Omental fat pad (tissue), 4 donors: ENCODE results near the gene BCL2. TPM values are rescaled to one million over a fixed set of nuclear protein-coding genes. Genes with fewer than 3 reads are reported as not detected.

Experiments used
- ATAC-seq: fragments of 150-250 bp; one replicate; pipeline ENCODE4 v1.9.1; 2016; ENCODE audit warnings: mild to moderate bottlenecking, moderate library complexity; ENCODE audit not compliant: low FRiP score
- DNase-seq: peaks from one replicate; pipeline ENCODE4 v3.0.0-alpha.2; 2019; ENCODE audit warnings: low spot score
- total RNA-seq, 4 donors: library from RNA; depleted of rRNA; stranded (reverse); fragments of >200 nt; gene quantifications; one replicate each; pipeline ENCODE4 v1.1.0, GENCODE V29; 2016
- TF ChIP-seq, protein P1 (sequence below), 3 donors: fragments of 450-650 bp; IDR thresholded peaks; one replicate each; pipeline ENCODE4 v1.5.1; 2016 to 2017; ENCODE audit warnings: antibody characterized with exemption in 3 of 3, mild to moderate bottlenecking in 3 of 3, moderate library complexity in 2 of 3

BCL2 gene
- total RNA-seq, 4 donors from 2014 or later = 18.4 to 84.5 (median 30.2) TPM

DNA sequence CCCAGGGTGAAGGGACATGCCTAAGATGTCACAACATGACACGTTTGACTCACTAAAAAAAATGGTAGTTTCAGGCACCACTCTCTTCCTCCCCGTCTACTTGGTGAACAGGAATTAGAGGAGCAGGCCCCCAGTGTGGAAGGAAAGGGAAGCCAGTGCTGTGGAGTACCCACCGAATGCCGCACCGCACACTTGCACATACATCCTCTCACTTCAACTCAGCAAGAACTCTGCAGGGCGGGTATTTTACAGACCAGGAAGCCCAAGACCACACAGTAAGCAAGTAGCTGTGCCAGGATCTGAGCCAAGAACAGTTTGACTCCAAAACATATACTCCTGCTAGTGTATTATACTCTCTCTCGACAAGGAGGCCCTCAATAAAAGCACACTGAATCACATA lies 69.8 kb downstream of the BCL2 start:
- no peak for ATAC-seq
- no peak for DNase-seq
- TF ChIP-seq, protein P1, sequence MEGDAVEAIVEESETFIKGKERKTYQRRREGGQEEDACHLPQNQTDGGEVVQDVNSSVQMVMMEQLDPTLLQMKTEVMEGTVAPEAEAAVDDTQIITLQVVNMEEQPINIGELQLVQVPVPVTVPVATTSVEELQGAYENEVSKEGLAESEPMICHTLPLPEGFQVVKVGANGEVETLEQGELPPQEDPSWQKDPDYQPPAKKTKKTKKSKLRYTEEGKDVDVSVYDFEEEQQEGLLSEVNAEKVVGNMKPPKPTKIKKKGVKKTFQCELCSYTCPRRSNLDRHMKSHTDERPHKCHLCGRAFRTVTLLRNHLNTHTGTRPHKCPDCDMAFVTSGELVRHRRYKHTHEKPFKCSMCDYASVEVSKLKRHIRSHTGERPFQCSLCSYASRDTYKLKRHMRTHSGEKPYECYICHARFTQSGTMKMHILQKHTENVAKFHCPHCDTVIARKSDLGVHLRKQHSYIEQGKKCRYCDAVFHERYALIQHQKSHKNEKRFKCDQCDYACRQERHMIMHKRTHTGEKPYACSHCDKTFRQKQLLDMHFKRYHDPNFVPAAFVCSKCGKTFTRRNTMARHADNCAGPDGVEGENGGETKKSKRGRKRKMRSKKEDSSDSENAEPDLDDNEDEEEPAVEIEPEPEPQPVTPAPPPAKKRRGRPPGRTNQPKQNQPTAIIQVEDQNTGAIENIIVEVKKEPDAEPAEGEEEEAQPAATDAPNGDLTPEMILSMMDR (IDR thresholded peaks at IDR 0.05) = no peak

DNA sequence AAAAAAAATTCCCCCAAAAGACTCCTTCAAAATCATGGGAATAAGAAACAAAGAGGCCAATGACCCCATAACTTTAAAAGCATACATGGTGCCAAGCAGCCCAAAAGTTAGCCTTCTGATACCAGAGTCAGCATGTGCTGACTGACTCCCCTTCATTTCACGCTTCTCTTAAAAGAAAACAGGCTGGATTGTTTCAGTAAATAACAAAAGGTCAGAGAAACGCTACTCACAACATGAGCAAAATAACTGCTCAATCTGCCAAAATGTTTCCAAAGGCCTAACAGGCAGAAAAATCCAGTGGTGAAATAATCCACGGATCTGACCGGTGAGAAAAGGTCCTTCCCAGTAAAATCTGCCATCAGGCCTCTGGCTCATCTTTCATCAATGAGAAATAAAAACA lies 71.6 kb downstream of the BCL2 start:
- TF ChIP-seq, protein P1 (IDR thresholded peaks at IDR 0.05) = no peak
- DNase-seq (no peak), ATAC-seq (no peak)

DNA sequence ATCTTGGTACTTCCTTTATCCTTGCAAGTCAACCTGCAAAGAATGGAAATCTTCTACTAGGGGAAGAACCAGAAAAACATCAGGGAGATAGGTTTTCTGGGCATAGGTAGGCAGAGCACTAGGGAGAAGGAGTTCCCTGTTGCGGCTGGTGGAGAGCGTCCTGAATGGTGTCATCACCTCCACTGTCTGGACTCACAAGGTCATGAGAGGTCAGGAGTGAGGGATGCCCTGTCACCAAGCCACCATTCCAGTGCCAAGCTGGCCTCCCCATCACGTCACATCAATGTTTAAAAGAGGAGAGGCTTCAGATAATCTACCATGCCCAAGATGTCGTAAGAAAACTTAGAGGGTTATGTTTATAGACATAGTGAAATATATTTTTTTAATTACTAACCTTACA lies 72.1 kb downstream of the BCL2 start:
- no peak for DNase-seq

DNA sequence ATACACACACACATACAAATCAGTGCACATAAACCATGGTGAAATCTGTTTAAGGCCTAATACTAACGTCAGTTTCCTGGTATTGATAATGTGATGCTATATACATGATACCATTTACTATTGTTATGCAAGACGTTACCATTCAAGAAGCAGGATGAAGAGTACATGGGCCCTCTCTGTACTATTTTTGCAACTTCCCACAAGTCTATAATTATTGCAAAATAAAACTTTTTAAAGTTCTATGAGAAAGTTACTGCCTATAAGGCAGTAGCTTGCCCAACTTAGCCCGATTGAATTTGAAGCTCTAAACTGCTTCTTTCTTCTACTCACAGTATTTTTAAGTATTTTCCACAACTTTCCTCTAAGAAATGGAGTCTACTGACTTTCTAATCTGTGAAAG lies 74.0 kb downstream of the BCL2 start:
- ATAC-seq (no peak), DNase-seq (no peak)
- TF ChIP-seq, protein P1 (IDR thresholded peaks at IDR 0.05) = no peak

More for the DNA sequence above, 72.1 kb downstream of the BCL2 start:
- no peak for ATAC-seq
- TF ChIP-seq, protein P1 (IDR thresholded peaks at IDR 0.05) = no peak

DNA sequence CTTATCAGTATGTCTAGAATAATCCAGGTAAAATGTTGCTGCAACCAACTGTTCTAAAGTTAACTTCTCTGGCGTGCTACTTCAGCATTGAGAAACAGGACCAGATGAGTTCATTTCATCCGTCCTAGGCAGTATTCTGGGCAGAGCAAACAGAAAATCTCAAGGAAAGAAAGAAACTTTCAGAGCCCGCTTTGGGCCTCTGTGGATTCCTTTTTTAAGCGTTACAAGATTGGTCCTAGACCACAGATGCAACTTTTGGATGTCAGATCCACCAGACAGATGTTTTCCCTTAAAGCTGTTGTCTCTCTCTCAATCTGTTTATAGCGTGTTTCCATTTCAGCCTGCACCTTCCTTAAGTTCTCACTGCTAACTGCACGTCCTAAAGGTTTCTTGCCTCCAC lies 75.0 kb downstream of the BCL2 start:
- DNase-seq (no peak), ATAC-seq (no peak)
- TF ChIP-seq, protein P1 (IDR thresholded peaks at IDR 0.05) = no peak

DNA sequence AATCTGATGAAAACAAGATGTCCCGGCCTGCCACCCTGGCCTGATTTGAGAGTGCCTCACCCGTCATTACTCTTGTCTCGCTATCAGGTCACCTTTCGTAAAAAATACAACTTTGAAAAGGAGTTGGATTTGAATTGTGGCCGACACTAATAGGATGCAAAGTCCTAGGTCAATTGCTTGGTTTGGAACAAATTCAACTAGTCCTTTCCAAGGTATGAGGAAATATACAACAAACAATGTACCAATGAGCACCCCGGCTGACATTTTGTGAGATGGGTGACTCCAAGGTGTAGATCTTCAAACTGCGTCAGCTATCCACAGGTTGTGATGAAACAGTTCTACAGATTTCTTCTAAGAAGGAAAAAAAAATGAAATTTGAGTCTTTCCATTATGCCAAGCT lies 77.8 kb downstream of the BCL2 start:
- no peak for DNase-seq
- TF ChIP-seq, protein P1 (IDR thresholded peaks at IDR 0.05) = no peak
- no peak for ATAC-seq

DNA sequence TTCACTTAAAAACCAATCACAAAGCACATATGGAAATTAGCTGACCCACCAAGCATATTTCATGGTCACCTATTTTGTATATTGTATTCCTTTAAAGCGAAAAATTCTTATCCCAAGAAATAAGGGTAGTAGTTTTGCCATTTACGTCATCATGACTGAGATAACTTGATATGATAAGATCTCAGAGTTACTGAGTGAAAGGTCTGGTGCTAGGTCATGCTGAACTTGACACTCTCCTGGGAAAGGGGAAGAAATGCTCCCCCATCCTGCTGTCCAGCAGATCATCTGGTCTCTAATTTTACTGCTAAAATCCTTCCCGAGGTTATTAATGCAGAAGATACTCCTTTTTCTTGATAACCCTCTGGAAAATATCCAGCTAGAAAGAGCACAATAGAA lies 78.3 kb downstream of the BCL2 start:
- no peak for ATAC-seq
- TF ChIP-seq, protein P1 (IDR thresholded peaks at IDR 0.05) = no peak
- no peak for DNase-seq
